HEK293 (cell line): ENCODE data around the gene UNC5B.

Experiments
- CTCF ChIP-seq: fragments of 450-650 bp; formaldehyde crosslinking; IDR thresholded peaks from 2 replicates; pipeline ENCODE4 v1.5.1; 2016; ENCODE audit warnings: missing biosample characterization, missing genetic modification characterization
- REPIN1 ChIP-seq: fragments of 450-650 bp; formaldehyde crosslinking; IDR thresholded peaks from 2 replicates; pipeline ENCODE4 v1.5.1; 2017; ENCODE audit warnings: missing biosample characterization, missing genetic modification characterization, low read depth
- ZBTB7A ChIP-seq: fragments of 450-650 bp; formaldehyde crosslinking; IDR thresholded peaks from 2 replicates; pipeline ENCODE4 v1.5.1; 2016; ENCODE audit warnings: low read depth, missing biosample characterization, missing genetic modification characterization
- ZNF24 ChIP-seq: fragments of 450-650 bp; formaldehyde crosslinking; IDR thresholded peaks from 2 replicates; pipeline ENCODE4 v1.5.1; 2016; ENCODE audit warnings: missing biosample characterization, missing genetic modification characterization
- ZNF324 ChIP-seq: fragments of 450-650 bp; formaldehyde crosslinking; IDR thresholded peaks from 2 replicates; pipeline ENCODE4 v1.5.1; 2016; ENCODE audit warnings: missing biosample characterization, missing genetic modification characterization
- ZNF423 ChIP-seq: fragments of 450-650 bp; formaldehyde crosslinking; IDR thresholded peaks from 2 replicates; pipeline ENCODE4 v1.5.1; 2016; ENCODE audit warnings: missing biosample characterization, missing genetic modification characterization
- ZNF561 ChIP-seq: fragments of 450-650 bp; IDR thresholded peaks from 2 replicates; pipeline ENCODE4 v1.5.1; 2018; ENCODE audit warnings: missing biosample characterization, missing genetic modification characterization, borderline replicate concordance
- ZNF600 ChIP-seq: fragments of 450-650 bp; formaldehyde crosslinking; IDR thresholded peaks from 2 replicates; pipeline ENCODE4 v1.5.1; 2016; ENCODE audit warnings: missing biosample characterization, missing genetic modification characterization
- ZNF692 ChIP-seq: fragments of 450-650 bp; formaldehyde crosslinking; IDR thresholded peaks from 2 replicates; pipeline ENCODE4 v1.5.1; 2016; ENCODE audit warnings: missing biosample characterization, missing genetic modification characterization
- ZNF777 ChIP-seq: fragments of 450-650 bp; formaldehyde crosslinking; IDR thresholded peaks from 2 replicates; pipeline ENCODE4 v1.5.1; 2017; ENCODE audit warnings: missing biosample characterization, missing genetic modification characterization, borderline replicate concordance
- TF ChIP-seq, protein P1 (sequence below): fragments of 450-650 bp; formaldehyde crosslinking; IDR thresholded peaks from 2 replicates; pipeline ENCODE4 v1.5.1; 2016; ENCODE audit warnings: missing biosample characterization, missing genetic modification characterization
- TF ChIP-seq, protein P2 (sequence below): fragments of 450-650 bp; formaldehyde crosslinking; conservative IDR thresholded peaks from 2 replicates; pipeline ENCODE4 v1.5.1; 2016; ENCODE audit warnings: low read depth, missing biosample characterization, missing genetic modification characterization

DNA sequence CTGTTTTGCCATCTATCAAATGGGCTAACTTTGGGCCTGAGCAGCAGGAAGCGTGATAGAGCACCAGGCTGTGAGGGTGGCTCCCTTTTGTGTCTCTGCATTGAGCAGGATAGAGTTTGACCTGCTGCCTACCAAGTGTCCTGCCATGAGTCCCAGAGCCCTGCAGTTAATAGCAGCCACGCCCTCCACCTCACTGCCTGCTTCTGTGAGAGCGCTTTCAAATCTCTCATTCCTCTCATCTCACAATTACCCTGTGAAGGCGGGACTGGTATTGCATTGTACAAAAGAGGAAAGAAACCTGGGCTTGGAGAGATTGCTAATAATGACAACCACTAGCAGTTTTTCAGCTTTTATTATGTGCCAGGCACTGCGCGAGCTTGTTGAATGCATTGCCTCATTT lies 39.9 kb downstream of the UNC5B start:
- TF ChIP-seq CTCF (tag by site-specific recombination) (no peak), ZNF324 (no peak), ZNF423 (tag by site-specific recombination) (no peak), REPIN1 (tag by site-specific recombination) (no peak), ZNF692 (no peak), ZNF777 (tag by site-specific recombination) (no peak), ZNF24 (no peak), ZBTB7A (tag by site-specific recombination) (no peak), ZNF600 (tag by site-specific recombination) (no peak), ZNF561 (no peak)
- TF ChIP-seq, protein P1, sequence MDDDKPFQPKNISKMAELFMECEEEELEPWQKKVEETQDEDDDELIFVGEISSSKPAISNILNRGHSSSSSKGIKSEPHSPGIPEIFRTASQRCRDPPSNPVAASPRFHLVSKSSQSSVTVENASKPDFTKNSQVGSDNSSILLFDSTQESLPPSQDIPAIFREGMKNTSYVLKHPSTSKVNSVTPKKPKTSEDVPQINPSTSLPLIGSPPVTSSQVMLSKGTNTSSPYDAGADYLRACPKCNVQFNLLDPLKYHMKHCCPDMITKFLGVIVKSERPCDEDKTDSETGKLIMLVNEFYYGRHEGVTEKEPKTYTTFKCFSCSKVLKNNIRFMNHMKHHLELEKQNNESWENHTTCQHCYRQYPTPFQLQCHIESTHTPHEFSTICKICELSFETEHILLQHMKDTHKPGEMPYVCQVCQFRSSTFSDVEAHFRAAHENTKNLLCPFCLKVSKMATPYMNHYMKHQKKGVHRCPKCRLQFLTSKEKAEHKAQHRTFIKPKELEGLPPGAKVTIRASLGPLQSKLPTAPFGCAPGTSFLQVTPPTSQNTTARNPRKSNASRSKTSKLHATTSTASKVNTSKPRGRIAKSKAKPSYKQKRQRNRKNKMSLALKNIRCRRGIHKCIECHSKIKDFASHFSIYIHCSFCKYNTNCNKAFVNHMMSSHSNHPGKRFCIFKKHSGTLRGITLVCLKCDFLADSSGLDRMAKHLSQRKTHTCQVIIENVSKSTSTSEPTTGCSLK: no peak
- TF ChIP-seq, protein P2, sequence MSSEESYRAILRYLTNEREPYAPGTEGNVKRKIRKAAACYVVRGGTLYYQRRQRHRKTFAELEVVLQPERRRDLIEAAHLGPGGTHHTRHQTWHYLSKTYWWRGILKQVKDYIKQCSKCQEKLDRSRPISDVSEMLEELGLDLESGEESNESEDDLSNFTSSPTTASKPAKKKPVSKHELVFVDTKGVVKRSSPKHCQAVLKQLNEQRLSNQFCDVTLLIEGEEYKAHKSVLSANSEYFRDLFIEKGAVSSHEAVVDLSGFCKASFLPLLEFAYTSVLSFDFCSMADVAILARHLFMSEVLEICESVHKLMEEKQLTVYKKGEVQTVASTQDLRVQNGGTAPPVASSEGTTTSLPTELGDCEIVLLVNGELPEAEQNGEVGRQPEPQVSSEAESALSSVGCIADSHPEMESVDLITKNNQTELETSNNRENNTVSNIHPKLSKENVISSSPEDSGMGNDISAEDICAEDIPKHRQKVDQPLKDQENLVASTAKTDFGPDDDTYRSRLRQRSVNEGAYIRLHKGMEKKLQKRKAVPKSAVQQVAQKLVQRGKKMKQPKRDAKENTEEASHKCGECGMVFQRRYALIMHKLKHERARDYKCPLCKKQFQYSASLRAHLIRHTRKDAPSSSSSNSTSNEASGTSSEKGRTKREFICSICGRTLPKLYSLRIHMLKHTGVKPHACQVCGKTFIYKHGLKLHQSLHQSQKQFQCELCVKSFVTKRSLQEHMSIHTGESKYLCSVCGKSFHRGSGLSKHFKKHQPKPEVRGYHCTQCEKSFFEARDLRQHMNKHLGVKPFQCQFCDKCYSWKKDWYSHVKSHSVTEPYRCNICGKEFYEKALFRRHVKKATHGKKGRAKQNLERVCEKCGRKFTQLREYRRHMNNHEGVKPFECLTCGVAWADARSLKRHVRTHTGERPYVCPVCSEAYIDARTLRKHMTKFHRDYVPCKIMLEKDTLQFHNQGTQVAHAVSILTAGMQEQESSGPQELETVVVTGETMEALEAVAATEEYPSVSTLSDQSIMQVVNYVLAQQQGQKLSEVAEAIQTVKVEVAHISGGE (tag by site-specific recombination): no peak
